Pancreas (tissue), 10 donors: ENCODE results near the gene TEX53. TPM values are rescaled to one million over a fixed set of nuclear protein-coding genes. Genes with fewer than 3 reads are reported as not detected.

Source experiments
- ATAC-seq, 4 donors: fragments of 200-7000 bp; cut with Tn5 transposase; one replicate each; pipeline versions ENCODE4 v1.8.0 to v1.9.1; 2020; ENCODE audit warnings: mild to moderate bottlenecking in 4 of 4, moderate library complexity in 4 of 4
- DNase-seq, 6 donors: peaks; one replicate each; pipeline ENCODE4 v3.0.0-alpha.2; 2020
- FAIRE-seq: peaks from 2 replicates; lab custom pipeline; 2012; peaks lifted over from hg19 to GRCh38; lab: Jason Lieb, UNC
- H3K27ac ChIP-seq, 4 donors: fragments of 200-600 bp; sonication (generic); 1 replicate in 3 of 4; 2 replicates in 1 of 4; pipeline versions ENCODE4 v1.5.0 to v1.8.0; 2020
- H3K27me3 ChIP-seq, 4 donors: fragments of 200-600 bp; one replicate each; pipeline ENCODE4 v1.8.0; 2021
- H3K36me3 ChIP-seq, 3 donors: fragments of 200-600 bp; sonication (generic) in 1 of 3; one replicate each; pipeline versions ENCODE4 v1.5.0 to v1.8.0; 2020 to 2021
- H3K4me1 ChIP-seq, 3 donors: fragments of 200-600 bp; one replicate each; pipeline ENCODE4 v1.8.0; 2021
- H3K4me3 ChIP-seq, 4 donors: fragments of 200-600 bp; sonication (generic) in 2 of 4; one replicate each; pipeline versions ENCODE4 v1.5.0 to v1.8.0; 2020 to 2021
- H3K9me3 ChIP-seq, 4 donors: fragments of 200-600 bp; one replicate each; pipeline ENCODE4 v1.8.0; 2021
- WGBS, 2 donors: extraction: QIAGEN DNeasy Blood & Tissue Kit; methylation state at CpG; one replicate each; pipeline ENCODE4 v1.1.7; 2013; 5-methylcytosine and 5-hydroxymethylcytosine counted together
- intact Hi-C, 3 donors: fragments of 100-400 bp; cut with DNase I; formaldehyde crosslinking; loops; one replicate each; pipeline versions ENCODE4 v1.11.1 to v1.14.2; 2022
- polyA plus RNA-seq, 2 donors: library from polyadenylated mRNA; stranded (reverse); fragments of 200-250 nt; gene quantifications; one replicate each; pipeline ENCODE4 v1.2.3, GENCODE V29; 2013
- total RNA-seq, 6 donors: library from RNA; stranded (reverse); fragmentation: NEBNext Ultra II Directional in 4 of 6; extraction: Animal tissue kit (Norgen Biotek cat#: 25700) in 4 of 6; gene quantifications; one replicate each; pipeline versions ENCODE4 v1.2.1 to v1.2.4, GENCODE V29; 2021 to 2023
- TF ChIP-seq, protein P1 (sequence below), 4 donors: fragments of 200-600 bp; sonication (generic) in 3 of 4; IDR thresholded peaks; one replicate each; pipeline versions ENCODE4 v1.5.0 to v1.8.0; 2021; ENCODE audit warnings: antibody characterized with exemption in 4 of 4
- donor health status: healthy with polysubstance abuse.
- donor health status: DM: no; HTN: no; CAD: no; lungs with moderate emphysema.
- donor health status: DM: no; HTN: no; CAD: no.
- donor health status: control.
- donor health status: control.
- donor health status: Bipolar disorder and iron deficiency.
- donor health status: DM: yes; HTN: yes; CAD: no.
- donor health status: DM: no; HTN: no; CAD: no.
- donor health status: DM: no; HTN: no; CAD: no.
- donor health status: DM: yes; HTN: yes; CAD: no.

TEX53 gene
- total and polyA plus RNA-seq, 8 donors = not detected

DNA sequence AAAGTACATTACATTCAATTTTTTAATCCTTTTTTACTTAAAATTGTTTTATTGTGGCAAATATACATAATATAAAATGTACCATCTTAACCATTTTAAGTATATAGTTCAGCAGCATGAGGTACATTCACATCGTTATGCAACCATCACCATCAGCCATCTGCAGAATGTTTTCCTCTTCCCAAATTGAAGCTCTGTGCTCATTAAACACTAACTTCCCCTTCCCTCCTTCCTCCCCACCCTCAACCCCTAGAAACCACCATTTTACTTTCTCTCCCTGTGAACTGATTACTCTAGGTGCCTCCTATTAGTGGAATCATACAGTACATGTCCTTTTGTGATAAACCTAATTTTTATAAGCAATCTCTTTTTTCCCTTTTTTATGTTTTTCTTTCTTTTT lies 15.6 kb downstream of the TEX53 start:
- Histone ChIP-seq H3K27ac (no peak overlapping the region), H3K27me3 (no peaks in the 10 kb centered on the region), H3K4me1 (no peaks in the 10 kb centered on the region), H3K4me3 (no peak overlapping the region), H3K9me3 (no peaks in the 10 kb centered on the region), H3K36me3 (peaks cover 0 to 4% (median 0%) of the 10 kb centered on the region in 3 donors)
- ATAC-seq = peak in 1 of 4 donors; percentile 31
- intact Hi-C loops = loop anchor here in 1 of 3 donors (10.0 kb wide), 2 partner anchors 147 to 217 kb away; no protein-coding TSS in a partner anchor
- TF ChIP-seq, protein P1, sequence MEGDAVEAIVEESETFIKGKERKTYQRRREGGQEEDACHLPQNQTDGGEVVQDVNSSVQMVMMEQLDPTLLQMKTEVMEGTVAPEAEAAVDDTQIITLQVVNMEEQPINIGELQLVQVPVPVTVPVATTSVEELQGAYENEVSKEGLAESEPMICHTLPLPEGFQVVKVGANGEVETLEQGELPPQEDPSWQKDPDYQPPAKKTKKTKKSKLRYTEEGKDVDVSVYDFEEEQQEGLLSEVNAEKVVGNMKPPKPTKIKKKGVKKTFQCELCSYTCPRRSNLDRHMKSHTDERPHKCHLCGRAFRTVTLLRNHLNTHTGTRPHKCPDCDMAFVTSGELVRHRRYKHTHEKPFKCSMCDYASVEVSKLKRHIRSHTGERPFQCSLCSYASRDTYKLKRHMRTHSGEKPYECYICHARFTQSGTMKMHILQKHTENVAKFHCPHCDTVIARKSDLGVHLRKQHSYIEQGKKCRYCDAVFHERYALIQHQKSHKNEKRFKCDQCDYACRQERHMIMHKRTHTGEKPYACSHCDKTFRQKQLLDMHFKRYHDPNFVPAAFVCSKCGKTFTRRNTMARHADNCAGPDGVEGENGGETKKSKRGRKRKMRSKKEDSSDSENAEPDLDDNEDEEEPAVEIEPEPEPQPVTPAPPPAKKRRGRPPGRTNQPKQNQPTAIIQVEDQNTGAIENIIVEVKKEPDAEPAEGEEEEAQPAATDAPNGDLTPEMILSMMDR (IDR thresholded peaks at IDR 0.05) = no peak
- DNase-seq = no peak
- FAIRE-seq = no peak
- 88 to 90% methylated on average over 1 of the region's 1 CpG for WGBS, 2 donors

DNA sequence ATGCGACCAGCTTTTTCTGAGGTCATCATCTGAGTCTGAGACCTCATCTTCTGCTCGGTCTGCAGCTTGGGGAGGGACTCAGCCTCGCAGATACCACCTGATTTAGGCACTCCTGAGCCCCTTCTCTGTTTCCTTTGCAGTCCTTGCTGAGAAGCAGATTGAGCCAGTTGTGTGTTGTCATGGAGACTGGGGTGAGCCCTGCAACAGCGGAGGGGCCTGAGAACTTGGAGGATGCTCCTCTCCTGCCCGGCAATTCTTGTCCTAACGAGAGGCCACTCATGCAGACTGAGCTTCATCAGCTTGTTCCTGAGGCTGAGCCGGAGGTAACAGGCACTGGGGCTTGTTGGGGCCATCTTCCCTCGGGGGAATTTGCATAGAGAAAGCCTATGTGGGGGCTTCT lies 19.2 kb downstream of the TEX53 start:
- no peaks in the 10 kb centered on the region for H3K4me1 ChIP-seq
- WGBS, 2 donors = 92 to 95% methylated on average over 8 of the region's 8 CpGs
- H3K27ac ChIP-seq = no peak overlapping the region
- no peak for ATAC-seq
- TF ChIP-seq, protein P1 (IDR thresholded peaks at IDR 0.05) = no peak
- no peak for DNase-seq
- no peaks in the 10 kb centered on the region for H3K27me3 ChIP-seq
- H3K4me3 ChIP-seq = no peak overlapping the region
- no peak for FAIRE-seq
- no peaks in the 10 kb centered on the region for H3K36me3 ChIP-seq
- intact Hi-C loops = no loop called here
- H3K9me3 ChIP-seq = no peaks in the 10 kb centered on the region

DNA sequence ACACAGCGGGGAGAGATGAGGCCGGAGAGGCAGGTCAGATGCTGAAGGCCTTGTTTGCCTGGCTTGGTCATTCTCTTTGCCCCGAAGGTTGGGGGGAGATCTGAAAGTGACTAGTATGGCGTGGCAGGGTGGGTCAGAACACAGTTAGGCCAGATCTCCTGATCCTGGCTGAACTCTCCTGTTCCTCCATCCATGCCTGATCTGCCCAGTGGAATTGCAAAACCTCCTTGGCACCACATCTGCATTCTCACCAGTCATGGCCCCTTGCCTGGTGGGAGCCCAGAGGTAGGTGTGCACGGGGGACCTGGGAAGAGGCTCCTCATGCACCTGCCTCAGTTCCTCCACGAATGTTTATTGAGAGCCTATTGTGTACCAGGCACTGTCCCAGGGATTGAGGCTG lies 23.2 kb downstream of the TEX53 start:
- WGBS, 2 donors = 91 to 93% methylated on average over 6 of the region's 6 CpGs
- no peaks in the 10 kb centered on the region for H3K9me3 ChIP-seq
- ATAC-seq = no peak
- H3K27me3 ChIP-seq = no peaks in the 10 kb centered on the region
- no peak for FAIRE-seq
- no peak overlapping the region for H3K4me3 ChIP-seq
- no peak overlapping the region for H3K27ac ChIP-seq
- no peak for DNase-seq
- no peaks in the 10 kb centered on the region for H3K4me1 ChIP-seq
- no peaks in the 10 kb centered on the region for H3K36me3 ChIP-seq
- TF ChIP-seq, protein P1 (IDR thresholded peaks at IDR 0.05) = no peak
- intact Hi-C loops = no loop called here

DNA sequence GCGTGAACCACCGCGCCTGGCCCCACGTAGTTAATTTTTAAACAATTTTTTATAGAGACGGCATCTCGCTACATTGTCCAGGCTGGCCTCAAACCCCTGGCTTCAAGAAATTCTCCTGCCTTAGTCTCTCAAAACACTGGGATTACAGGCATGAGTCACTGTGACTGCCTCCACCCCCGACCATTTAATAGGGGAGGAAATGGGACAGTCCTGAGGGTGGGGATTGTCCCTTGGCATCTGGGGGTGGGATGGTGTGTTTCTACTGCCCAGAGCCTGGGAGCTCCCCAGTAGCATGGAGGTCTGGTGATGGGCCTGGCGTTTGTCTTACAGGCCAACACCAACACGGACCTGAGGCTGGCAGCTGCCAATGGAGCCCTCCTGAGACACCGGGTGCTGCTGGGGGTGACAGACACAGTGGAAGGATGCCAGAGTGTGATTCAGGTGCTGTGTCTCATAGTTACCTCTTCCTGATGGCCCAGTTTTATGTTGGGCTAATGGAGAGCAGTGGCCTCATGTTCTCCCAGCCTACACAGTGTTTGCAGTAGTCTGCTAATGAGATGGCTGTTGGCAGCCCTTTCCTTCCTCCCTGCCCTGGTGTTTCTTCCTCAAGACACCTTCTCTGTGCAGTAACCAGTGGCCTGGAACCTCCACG lies 24.0 kb downstream of the TEX53 start:
- ATAC-seq = peak in 1 of 4 donors; percentile 15
- no peak overlapping the region for H3K27ac ChIP-seq
- intact Hi-C loops = no loop called here
- no peaks in the 10 kb centered on the region for H3K9me3 ChIP-seq
- TF ChIP-seq, protein P1 (IDR thresholded peaks at IDR 0.05) = no peak
- no peak for FAIRE-seq
- H3K4me1 ChIP-seq = no peaks in the 10 kb centered on the region
- H3K36me3 ChIP-seq = peaks cover 0 to 7% (median 0%) of the 10 kb centered on the region in 3 donors
- no peak overlapping the region for H3K4me3 ChIP-seq
- H3K27me3 ChIP-seq = no peaks in the 10 kb centered on the region
- DNase-seq = no peak
- 85 to 87% methylated on average over 11 of the region's 11 CpGs for WGBS, 2 donors

DNA sequence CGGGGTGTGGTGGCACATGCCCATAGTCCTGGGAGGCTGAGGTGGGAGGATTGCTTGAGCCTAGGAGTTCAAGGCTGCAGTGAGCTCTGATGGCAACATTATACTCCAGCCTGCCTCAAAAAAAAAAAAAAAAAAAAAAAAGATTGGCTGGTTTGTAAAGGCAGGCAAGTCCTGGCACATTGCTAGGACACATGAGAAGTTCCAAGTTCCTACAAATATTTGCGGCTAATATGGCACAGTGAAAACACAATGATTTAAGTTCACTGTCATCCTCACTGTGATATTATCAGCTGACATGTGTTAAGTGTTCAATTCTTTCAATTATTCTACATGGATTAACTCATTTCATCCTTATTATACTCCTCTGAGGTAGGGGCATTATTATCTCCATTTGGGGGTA lies 26.4 kb downstream of the TEX53 start:
- intact Hi-C loops = no loop called here
- DNase-seq = no peak
- no peak for ATAC-seq
- Histone ChIP-seq H3K4me1 (no peaks in the 10 kb centered on the region), H3K27ac (no peak overlapping the region), H3K4me3 (no peak overlapping the region), H3K27me3 (no peaks in the 10 kb centered on the region), H3K36me3 (peaks cover 0 to 16% (median 0%) of the 10 kb centered on the region in 3 donors), H3K9me3 (no peaks in the 10 kb centered on the region)
- TF ChIP-seq, protein P1 (IDR thresholded peaks at IDR 0.05) = no peak
- WGBS, 2 donors = 0 to 53% methylated on average over 2 of the region's 2 CpGs
- FAIRE-seq = no peak
